CD8-positive, alpha-beta memory T cell (primary cell): ENCODE results near the gene JCHAIN. TPM values are rescaled to one million over a fixed set of nuclear protein-coding genes. Genes with fewer than 3 reads are reported as not detected.
"Not testable (repeated sequence)": the region's sequence is repeated elsewhere in the genome, so short reads cannot be mapped to it uniquely, and the experiment has no call there.

Experiments used
- CTCF ChIA-PET: fragments of 350-600 bp; sonication (Branson Sonifier 250); formaldehyde crosslinking; loops from one replicate; lab custom pipeline; 2021; ENCODE audit warnings: antibody characterized with exemption; lab: Charles Lee
- POLR2A ChIA-PET: fragments of 350-600 bp; sonication (Branson Sonifier 250); formaldehyde crosslinking; loops from one replicate; lab custom pipeline; 2021; ENCODE audit warnings: antibody characterized with exemption; lab: Charles Lee
- DNase-seq, 5 donors: peaks; one replicate each; pipeline versions ENCODE4 v3.0.0 to v3.0.0-alpha.2; 2020 to 2022; ENCODE audit warnings: mixed read lengths in 1 of 5
- H3K27ac ChIP-seq: one replicate; pipeline ENCODE4 v1.7.0; 2013; ENCODE audit warnings: low read depth, mild to moderate bottlenecking, low read length, moderate library complexity
- H3K27me3 ChIP-seq: 2 replicates; pipeline ENCODE4 v1.7.0; 2013; ENCODE audit warnings: low read length, mild to moderate bottlenecking; ENCODE audit not compliant: insufficient read depth, poor library complexity, severe bottlenecking
- H3K36me3 ChIP-seq: 2 replicates; pipeline ENCODE4 v1.7.0; 2013; ENCODE audit warnings: mild to moderate bottlenecking, low read length, moderate library complexity; ENCODE audit not compliant: insufficient read depth
- H3K4me1 ChIP-seq: 2 replicates; pipeline ENCODE4 v1.7.0; 2013; ENCODE audit warnings: mild to moderate bottlenecking, low read length, moderate library complexity; ENCODE audit not compliant: insufficient read depth
- H3K4me3 ChIP-seq: 2 replicates; pipeline ENCODE4 v1.7.0; 2013; ENCODE audit warnings: mild to moderate bottlenecking, low read length
- H3K9me3 ChIP-seq: 2 replicates; pipeline ENCODE4 v1.7.0; 2013; ENCODE audit warnings: mild to moderate bottlenecking, low read length
- H3K27ac Mint-ChIP-seq, 8 donors: one replicate each; pipeline ENCODE4 v1.8.0; 2020 to 2021; ENCODE audit warnings: mixed read lengths in 8 of 8, mild to moderate bottlenecking in 6 of 8, inconsistent platforms in 3 of 8, moderate library complexity in 3 of 8
- H3K27me3 Mint-ChIP-seq, 2 donors: one replicate each; pipeline ENCODE4 v1.8.0; 2020 to 2021; ENCODE audit warnings: mixed read lengths in 2 of 2, mild to moderate bottlenecking in 1 of 2, moderate library complexity in 1 of 2
- H3K36me3 Mint-ChIP-seq, 3 donors: one replicate each; pipeline ENCODE4 v1.8.0; 2020 to 2021; ENCODE audit warnings: mixed read lengths in 3 of 3, inconsistent platforms in 1 of 3, mild to moderate bottlenecking in 1 of 3
- H3K4me1 Mint-ChIP-seq, 3 donors: one replicate each; pipeline ENCODE4 v1.8.0; 2020 to 2021; ENCODE audit warnings: mixed read lengths in 3 of 3, inconsistent platforms in 1 of 3, mild to moderate bottlenecking in 1 of 3
- H3K4me3 Mint-ChIP-seq, 7 donors: one replicate each; pipeline ENCODE4 v1.8.0; 2020 to 2021; ENCODE audit warnings: mixed read lengths in 7 of 7, mild to moderate bottlenecking in 6 of 7, moderate library complexity in 4 of 7, inconsistent platforms in 2 of 7
- H3K9me3 Mint-ChIP-seq, 5 donors: one replicate each; pipeline ENCODE4 v1.8.0; 2020 to 2022; ENCODE audit warnings: mixed read lengths in 5 of 5, mild to moderate bottlenecking in 3 of 5, moderate library complexity in 2 of 5, inconsistent platforms in 1 of 5
- polyA plus RNA-seq: library from polyadenylated mRNA; unstranded; fragments of 300-500 nt; fragmentation: Illumina TruSeq; gene quantifications from one replicate; pipeline ENCODE4 v1.2.3, GENCODE V29; 2021
- total RNA-seq, 2 experiments: library from RNA; stranded (reverse); gene quantifications; one replicate each; pipeline ENCODE4 v1.2.3, GENCODE V29; 2021

The JCHAIN gene
- total and polyA plus RNA-seq, 3 experiments from 2014 or later = not detected

DNA sequence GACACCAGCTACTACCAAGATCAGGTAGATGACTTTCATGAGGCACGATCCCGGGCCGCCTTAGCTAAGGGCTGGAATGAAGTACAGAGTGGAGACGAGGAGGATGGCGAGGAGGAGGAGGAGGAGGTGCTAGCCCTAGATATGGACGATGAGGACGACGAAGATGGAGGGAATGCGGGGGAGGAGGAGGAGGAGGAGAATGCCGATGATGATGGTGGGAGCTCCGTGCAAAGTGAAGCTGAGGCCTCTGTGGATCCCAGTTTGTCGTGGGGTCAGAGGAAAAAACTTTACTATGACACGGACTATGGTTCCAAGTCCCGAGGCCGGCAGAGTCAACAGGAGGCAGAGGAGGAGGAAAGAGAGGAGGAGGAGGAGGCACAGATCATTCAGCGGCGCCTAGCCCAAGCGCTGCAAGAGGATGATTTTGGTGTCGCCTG is 22.5 kb upstream of the JCHAIN start:
- peaks cover 37 to 57% (median 43%) of the 10 kb centered on the region in 3 donors for H3K4me1 Mint-ChIP-seq
- peak overlapping the region; percentile 91 to 100 (median 96) for H3K4me3 Mint-ChIP-seq
- POLR2A ChIA-PET = interaction anchor here (0.5 to 4.5 kb wide), 7 partner anchors 11 to 305 kb away, joined by 3 to 60 read pairs (median 3); partner anchors contain the start of gene RUFY3
- H3K4me3 ChIP-seq = peak overlapping the region; percentile 92
- peaks cover 0 to 31% (median 1%) of the 10 kb centered on the region in 3 donors for H3K36me3 Mint-ChIP-seq
- no peaks in the 10 kb centered on the region for H3K36me3 ChIP-seq
- CTCF ChIA-PET = interaction anchor here (0.6 to 7.8 kb wide), 11 partner anchors 9 to 316 kb away, joined by 3 to 72 read pairs (median 4); partner anchors contain the start of genes GRSF1 and MOB1B
- no peaks in the 10 kb centered on the region for H3K27me3 ChIP-seq
- no peaks in the 10 kb centered on the region for H3K9me3 ChIP-seq
- H3K27ac Mint-ChIP-seq = peak overlapping the region; percentile 89 to 100 (median 98)
- no peaks in the 10 kb centered on the region for H3K27me3 Mint-ChIP-seq
- no peaks in the 10 kb centered on the region for H3K9me3 Mint-ChIP-seq
- peak in 2 of 5 donors; percentile 6 to 15 for DNase-seq
- H3K27ac ChIP-seq = peak overlapping the region; percentile 86
- H3K4me1 ChIP-seq = peaks cover 17% of the 10 kb centered on the region

DNA sequence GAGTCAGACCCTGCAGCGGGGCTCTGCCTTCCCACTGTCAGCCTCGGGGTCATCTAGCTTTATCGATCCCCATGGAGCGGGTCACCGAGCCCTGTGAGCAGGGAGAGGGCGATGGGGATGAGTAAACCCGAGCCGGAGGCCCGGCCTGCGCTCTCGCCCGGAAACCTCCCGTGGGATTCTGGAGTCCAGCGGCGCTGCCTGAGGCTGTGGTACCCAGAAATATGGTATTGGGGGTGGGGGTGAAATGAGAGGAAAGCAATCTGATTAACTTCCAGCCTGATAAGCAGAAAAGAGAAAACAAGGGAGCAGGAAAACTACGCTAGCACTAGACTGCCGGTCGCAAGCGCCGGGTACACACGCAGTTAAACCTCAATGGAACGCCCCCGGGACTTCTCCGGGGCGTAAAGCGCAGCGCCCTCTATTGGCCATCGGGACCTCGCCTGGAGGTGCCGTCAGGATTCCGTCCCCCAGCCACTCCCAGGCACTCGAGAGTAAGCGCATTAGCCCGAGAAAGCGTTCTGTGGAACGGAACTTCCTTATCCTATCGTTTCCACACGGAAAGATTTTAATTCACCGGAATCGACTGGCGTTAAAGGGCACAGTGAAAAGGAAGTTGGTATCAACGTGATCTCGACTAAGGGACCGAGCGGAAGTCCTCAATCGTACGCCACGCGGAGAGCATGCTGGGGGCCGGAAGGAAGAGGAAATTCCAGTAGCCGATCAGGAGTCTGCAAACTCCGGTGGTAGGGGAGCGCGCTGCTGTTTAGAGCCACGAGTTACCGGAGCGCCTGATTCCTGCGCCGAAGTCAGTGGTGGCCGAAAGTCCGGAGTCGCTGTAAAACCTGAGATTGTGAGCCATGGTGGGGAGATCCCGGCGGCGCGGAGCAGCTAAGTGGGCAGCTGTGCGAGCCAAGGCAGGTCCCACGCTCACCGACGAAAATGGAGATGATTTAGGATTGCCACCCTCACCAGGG is 21.8 kb upstream of the JCHAIN start, which contains the start of gene UTP3:
Gene UTP3 (plus strand): TSS at position 712 of the 974 bp plus-strand sequence. CDS start 146 bp downstream, at position 858.
- Histone ChIP-seq H3K9me3 (no peaks in the 10 kb centered on the region), H3K36me3 (no peaks in the 10 kb centered on the region), H3K4me1 (peaks cover 17% of the 10 kb centered on the region), H3K4me3 (peak within 1 kb of the TSS; percentile 92), H3K27ac (peak within 1 kb of the TSS; percentile 86), H3K27me3 (no peaks in the 10 kb centered on the region)
- Mint-ChIP-seq H3K27me3 (no peaks in the 10 kb centered on the region), H3K36me3 (peaks cover 0 to 28% (median 1%) of the 10 kb centered on the region in 3 donors), H3K9me3 (no peaks in the 10 kb centered on the region), H3K27ac (peak within 1 kb of the TSS; percentile 89 to 100 (median 98)), H3K4me1 (peaks cover 37 to 57% (median 43%) of the 10 kb centered on the region in 3 donors), H3K4me3 (peak within 1 kb of the TSS; percentile 91 to 100 (median 96))
- CTCF ChIA-PET = interaction anchor here (0.8 to 7.8 kb wide), 15 partner anchors 9 to 317 kb away, joined by 3 to 72 read pairs (median 4); partner anchors contain the start of genes GRSF1 and MOB1B
- DNase-seq = peak; percentile 86 to 94 (median 92)
- POLR2A ChIA-PET = interaction anchor here (0.5 to 4.5 kb wide), 11 partner anchors 10 to 306 kb away, joined by 3 to 60 read pairs (median 4); partner anchors contain the start of genes GRSF1 and RUFY3

DNA sequence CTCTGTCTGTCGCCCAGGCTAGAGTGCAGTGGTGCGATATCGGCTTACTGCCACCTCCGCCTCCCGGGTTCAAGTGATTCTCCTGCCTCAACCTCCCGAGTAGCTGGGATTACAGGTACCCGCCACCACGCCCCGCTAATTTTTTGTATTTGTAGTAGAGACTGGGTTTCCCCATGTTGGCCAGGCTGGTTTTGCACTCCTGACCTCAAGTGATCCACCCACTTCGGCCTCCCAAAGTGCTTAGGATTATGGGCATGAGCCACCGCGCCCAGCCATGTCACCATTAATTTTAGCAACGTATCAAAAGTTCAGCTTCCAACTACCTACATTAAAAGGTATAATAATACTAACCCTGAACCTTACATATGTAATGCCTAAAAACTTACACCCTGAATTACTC is 21.1 kb upstream of the JCHAIN start:
- no peaks in the 10 kb centered on the region for H3K9me3 ChIP-seq
- H3K9me3 Mint-ChIP-seq = no peaks in the 10 kb centered on the region
- DNase-seq = peak in 2 of 5 donors; percentile 3 to 53
- H3K4me3 ChIP-seq = peak overlapping the region; percentile 92
- H3K36me3 Mint-ChIP-seq = peaks cover 0 to 26% (median 1%) of the 10 kb centered on the region in 3 donors
- H3K27ac ChIP-seq = peak overlapping the region; percentile 86
- H3K27ac Mint-ChIP-seq = peak overlapping the region; percentile 89 to 100 (median 98)
- H3K27me3 Mint-ChIP-seq = no peaks in the 10 kb centered on the region
- H3K4me1 ChIP-seq = peaks cover 17% of the 10 kb centered on the region
- ChIA-PET POLR2A (interaction anchor here (0.8 to 4.5 kb wide), 6 partner anchors 11 to 306 kb away, joined by 4 to 60 read pairs (median 8); partner anchors contain the start of genes DCK and GRSF1), CTCF (interaction anchor here (0.7 to 7.8 kb wide), 9 partner anchors 9 to 166 kb away, joined by 3 to 72 read pairs (median 4); no protein-coding TSS in a partner anchor)
- peaks cover 37 to 57% (median 43%) of the 10 kb centered on the region in 3 donors for H3K4me1 Mint-ChIP-seq
- H3K4me3 Mint-ChIP-seq = peak overlapping the region; percentile 91 to 100 (median 96)
- H3K27me3 ChIP-seq = no peaks in the 10 kb centered on the region
- no peaks in the 10 kb centered on the region for H3K36me3 ChIP-seq

DNA sequence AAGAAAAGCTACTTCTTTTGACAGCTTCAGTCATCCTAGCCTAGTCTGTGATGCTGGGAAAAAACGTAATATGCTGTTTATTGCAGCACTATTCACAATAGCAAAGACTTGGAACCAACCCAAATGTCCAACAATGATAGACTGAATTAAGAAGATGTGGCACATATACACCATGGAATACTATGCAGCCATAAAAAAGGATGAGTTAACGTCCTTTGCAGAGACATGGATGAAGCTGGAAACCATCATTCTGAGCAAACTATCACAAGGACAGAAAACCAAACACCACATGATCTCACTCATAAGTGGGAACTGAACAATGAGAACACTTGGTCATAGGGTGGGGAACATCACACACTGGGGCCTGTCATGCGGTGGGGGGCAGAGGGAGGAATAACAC is 15.8 kb upstream of the JCHAIN start:
- H3K27ac ChIP-seq, POLR2A ChIA-PET, H3K4me1 ChIP-seq, H3K4me3 ChIP-seq, H3K36me3 Mint-ChIP-seq, H3K9me3 Mint-ChIP-seq, H3K27me3 ChIP-seq, CTCF ChIA-PET, H3K9me3 ChIP-seq, H3K27ac Mint-ChIP-seq, H3K36me3 ChIP-seq, DNase-seq, H3K27me3 Mint-ChIP-seq: not testable (repeated sequence)
- Mint-ChIP-seq H3K4me1 (peaks cover 9 to 28% (median 11%) of the 10 kb centered on the region in 3 donors), H3K4me3 (peak overlapping the region in 1 of 7 donors; percentile 76)

DNA sequence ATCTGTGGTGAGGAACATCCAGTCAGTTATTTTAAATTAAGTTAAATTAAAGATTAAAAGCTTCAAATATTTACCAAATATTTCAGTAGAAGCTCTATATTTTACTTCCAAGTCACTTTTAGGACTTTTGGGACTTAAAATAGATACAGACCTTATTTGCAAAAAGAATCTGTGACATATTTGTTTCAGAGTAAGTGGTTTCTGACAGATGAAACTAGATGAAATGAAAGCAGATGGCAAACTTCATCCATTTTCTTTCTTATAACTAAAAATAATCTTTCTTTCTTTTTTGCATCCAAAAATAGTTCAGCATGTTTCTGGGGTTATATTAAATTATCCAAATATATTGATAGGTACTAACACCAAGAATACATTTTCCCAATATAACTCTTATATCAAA is 15.4 kb upstream of the JCHAIN start:
- no peaks in the 10 kb centered on the region for H3K27me3 ChIP-seq
- no peak for DNase-seq
- Mint-ChIP-seq H3K36me3 (no peaks in the 10 kb centered on the region), H3K27ac (no peak overlapping the region), H3K27me3 (no peaks in the 10 kb centered on the region), H3K9me3 (no peaks in the 10 kb centered on the region), H3K4me1 (peaks cover 9 to 32% (median 11%) of the 10 kb centered on the region in 3 donors), H3K4me3 (no peak overlapping the region)
- peaks cover 7% of the 10 kb centered on the region for H3K4me1 ChIP-seq
- H3K9me3 ChIP-seq = no peaks in the 10 kb centered on the region
- H3K4me3 ChIP-seq = no peak overlapping the region
- no peak overlapping the region for H3K27ac ChIP-seq
- no peaks in the 10 kb centered on the region for H3K36me3 ChIP-seq
- ChIA-PET CTCF (no interaction called here), POLR2A (no interaction called here)

DNA sequence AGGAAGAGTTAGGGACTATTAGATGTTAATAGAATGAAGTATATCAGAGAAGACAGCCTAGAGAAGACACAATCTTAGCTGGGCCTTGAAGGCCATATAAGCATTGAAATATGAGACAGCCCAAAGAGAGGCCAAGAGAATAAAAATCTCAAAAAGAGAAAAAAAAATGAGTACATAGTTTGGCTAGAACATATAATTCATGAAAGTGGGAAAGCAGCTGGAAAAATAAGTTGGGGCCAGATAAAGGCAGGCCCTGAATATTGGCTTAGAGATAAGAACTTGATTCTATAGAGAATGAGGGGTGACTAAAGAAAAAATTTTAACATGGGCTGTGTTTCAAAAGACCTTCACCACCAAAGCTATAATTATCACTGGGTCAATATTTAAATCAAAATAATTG is 14.6 kb upstream of the JCHAIN start:
- H3K4me1 ChIP-seq = peaks cover 4% of the 10 kb centered on the region
- Mint-ChIP-seq H3K27me3 (no peaks in the 10 kb centered on the region), H3K4me3 (no peak overlapping the region)

DNA sequence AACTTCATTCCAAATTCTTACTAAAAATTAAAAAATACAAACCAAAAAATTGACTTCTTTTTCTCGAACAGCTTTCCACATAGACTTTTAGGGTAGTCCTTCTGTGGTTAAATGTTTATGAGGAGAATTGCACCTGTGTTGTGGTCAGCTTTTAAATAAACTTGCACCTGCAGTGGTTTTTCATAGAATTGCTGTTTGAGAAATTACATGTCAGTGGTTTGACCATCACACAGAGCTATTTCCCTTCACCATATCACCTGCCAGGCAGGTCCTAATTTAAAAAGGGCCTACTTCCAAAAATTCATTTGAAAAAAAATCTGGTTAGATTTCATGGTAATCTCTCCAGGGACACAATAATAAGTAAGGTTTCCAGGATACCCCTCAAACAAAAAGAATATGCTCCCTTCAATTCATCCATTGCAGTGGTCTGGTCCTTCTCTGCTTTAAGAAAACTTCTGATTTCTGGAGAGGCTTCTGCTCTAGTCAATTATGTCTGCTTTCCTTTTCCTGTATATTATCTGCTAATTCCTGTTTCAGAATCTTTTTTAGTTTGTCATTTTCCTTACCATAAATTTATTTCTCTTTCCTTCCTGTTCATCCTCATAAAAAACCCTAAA is 12.2 kb upstream of the JCHAIN start:
- Histone ChIP-seq H3K4me1 (peaks cover 4% of the 10 kb centered on the region), H3K4me3 (no peak overlapping the region), H3K27ac (no peak overlapping the region), H3K9me3 (no peaks in the 10 kb centered on the region), H3K27me3 (no peaks in the 10 kb centered on the region), H3K36me3 (no peaks in the 10 kb centered on the region)
- H3K4me3 Mint-ChIP-seq = peak overlapping the region in 2 of 7 donors; percentile 1 to 39
- no peak for DNase-seq
- H3K36me3 Mint-ChIP-seq = no peaks in the 10 kb centered on the region
- CTCF ChIA-PET = interaction anchor here (1.0 to 1.1 kb wide), 3 partner anchors 10 to 226 kb away, joined by 3 to 7 read pairs (median 6); partner anchors contain the start of gene UTP3
- no peaks in the 10 kb centered on the region for H3K9me3 Mint-ChIP-seq
- peaks cover 9 to 27% (median 11%) of the 10 kb centered on the region in 3 donors for H3K4me1 Mint-ChIP-seq
- peak overlapping the region in 3 of 8 donors; percentile 34 to 60 (median 36) for H3K27ac Mint-ChIP-seq
- H3K27me3 Mint-ChIP-seq = peaks cover 0 to 3% of the 10 kb centered on the region in 2 donors
- POLR2A ChIA-PET = interaction anchor here (1.1 kb wide), 1 partner anchor 10 kb away, joined by 4 read pairs; no protein-coding TSS in a partner anchor

More for the DNA sequence above, 14.6 kb upstream of the JCHAIN start:
- Histone ChIP-seq H3K36me3 (no peaks in the 10 kb centered on the region), H3K27me3 (no peaks in the 10 kb centered on the region), H3K9me3 (no peaks in the 10 kb centered on the region), H3K27ac (no peak overlapping the region), H3K4me3 (no peak overlapping the region)
- no peaks in the 10 kb centered on the region for H3K36me3 Mint-ChIP-seq
- CTCF ChIA-PET = interaction anchor here (1.7 kb wide), 1 partner anchor 25 kb away, joined by 4 read pairs; no protein-coding TSS in a partner anchor
- DNase-seq = no peak
- POLR2A ChIA-PET = no interaction called here
- H3K4me1 Mint-ChIP-seq = peaks cover 8 to 34% (median 11%) of the 10 kb centered on the region in 3 donors
- peak overlapping the region in 1 of 8 donors; percentile 22 for H3K27ac Mint-ChIP-seq
- no peaks in the 10 kb centered on the region for H3K9me3 Mint-ChIP-seq
